HEK293 (cell line): ENCODE data around the gene IGF2BP2.

Experiments
- FEZF1 ChIP-seq: fragments of 450-650 bp; formaldehyde crosslinking; IDR thresholded peaks from 2 replicates; pipeline ENCODE4 v1.5.1; 2016; ENCODE audit warnings: missing biosample characterization, missing genetic modification characterization
- GLI4 ChIP-seq: fragments of 450-650 bp; formaldehyde crosslinking; IDR thresholded peaks from 2 replicates; pipeline ENCODE4 v1.5.1; 2016; ENCODE audit warnings: missing biosample characterization, missing genetic modification characterization
- PRDM1 ChIP-seq: fragments of 450-650 bp; formaldehyde crosslinking; IDR thresholded peaks from 2 replicates; pipeline ENCODE4; 2016; ENCODE audit warnings: missing biosample characterization, missing genetic modification characterization
- ZBTB7A ChIP-seq: fragments of 450-650 bp; formaldehyde crosslinking; IDR thresholded peaks from 2 replicates; pipeline ENCODE4 v1.5.1; 2016; ENCODE audit warnings: low read depth, missing biosample characterization, missing genetic modification characterization
- ZFP37 ChIP-seq: fragments of 450-650 bp; formaldehyde crosslinking; IDR thresholded peaks from 2 replicates; pipeline ENCODE4 v1.5.1; 2016; ENCODE audit warnings: missing biosample characterization, missing genetic modification characterization
- ZNF544 ChIP-seq: fragments of 450-650 bp; formaldehyde crosslinking; IDR thresholded peaks from 2 replicates; pipeline ENCODE4 v1.5.0; 2017; ENCODE audit warnings: missing biosample characterization, missing genetic modification characterization
- ZNF548 ChIP-seq: fragments of 450-650 bp; formaldehyde crosslinking; IDR thresholded peaks from 2 replicates; pipeline ENCODE4 v1.5.1; 2016; ENCODE audit warnings: missing biosample characterization, missing genetic modification characterization
- ZNF571 ChIP-seq: fragments of 450-650 bp; formaldehyde crosslinking; IDR thresholded peaks from 2 replicates; pipeline ENCODE4 v1.5.0; 2017; ENCODE audit warnings: missing biosample characterization, missing genetic modification characterization
- ZNF76 ChIP-seq: fragments of 450-650 bp; formaldehyde crosslinking; IDR thresholded peaks from 2 replicates; pipeline ENCODE4; 2016; ENCODE audit warnings: low read depth, missing biosample characterization, missing genetic modification characterization, borderline replicate concordance
- TF ChIP-seq, protein P1 (sequence below): fragments of 450-650 bp; formaldehyde crosslinking; conservative IDR thresholded peaks from 2 replicates; pipeline ENCODE4 v1.5.1; 2016; ENCODE audit warnings: low read depth, missing biosample characterization, missing genetic modification characterization
- TF ChIP-seq, protein P2 (sequence below): fragments of 450-650 bp; formaldehyde crosslinking; IDR thresholded peaks from 2 replicates; pipeline ENCODE4 v1.5.1; 2016; ENCODE audit warnings: missing biosample characterization, missing genetic modification characterization
- TF ChIP-seq, protein P3 (sequence below): fragments of 450-650 bp; formaldehyde crosslinking; IDR thresholded peaks from 2 replicates; pipeline ENCODE4 v1.5.1; 2016; ENCODE audit warnings: missing biosample characterization, missing genetic modification characterization, low read depth
- TF ChIP-seq, protein P4 (sequence below): fragments of 450-650 bp; formaldehyde crosslinking; IDR thresholded peaks from 2 replicates; pipeline ENCODE4 v1.5.1; 2016; ENCODE audit warnings: missing biosample characterization, missing genetic modification characterization
- TF ChIP-seq, protein P5 (sequence below): fragments of 450-650 bp; formaldehyde crosslinking; IDR thresholded peaks from 2 replicates; pipeline ENCODE4 v1.5.1; 2016; ENCODE audit warnings: missing biosample characterization, missing genetic modification characterization

DNA sequence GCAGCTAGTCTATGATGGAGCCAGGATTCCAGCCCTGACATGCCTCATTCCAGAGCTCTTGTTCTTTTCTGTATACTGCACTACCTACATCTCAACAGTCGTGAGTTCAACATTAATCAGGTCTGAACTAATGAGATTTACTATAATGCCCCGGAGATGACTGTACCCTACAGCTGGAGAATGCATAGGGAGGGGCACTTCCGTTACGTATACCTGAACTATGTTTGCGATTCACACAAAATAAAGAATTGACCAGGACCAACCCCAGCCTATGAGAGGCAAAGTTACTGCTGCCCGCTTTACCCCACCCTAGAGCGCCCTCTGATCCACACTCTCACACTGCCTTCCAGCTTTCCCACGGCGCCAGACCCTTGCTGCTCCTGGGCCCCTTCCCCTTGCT is 97.0 kb downstream of the IGF2BP2 start:
- TF ChIP-seq ZFP37 (tag by site-specific recombination) (no peak), FEZF1 (tag by site-specific recombination) (no peak), ZBTB7A (tag by site-specific recombination) (no peak), ZNF76 (tag by site-specific recombination) (no peak), PRDM1 (no peak), ZNF548 (tag by site-specific recombination) (no peak), GLI4 (tag by site-specific recombination) (no peak), ZNF571 (tag by site-specific recombination) (no peak), ZNF544 (tag by site-specific recombination) (no peak)
- TF ChIP-seq, protein P1, sequence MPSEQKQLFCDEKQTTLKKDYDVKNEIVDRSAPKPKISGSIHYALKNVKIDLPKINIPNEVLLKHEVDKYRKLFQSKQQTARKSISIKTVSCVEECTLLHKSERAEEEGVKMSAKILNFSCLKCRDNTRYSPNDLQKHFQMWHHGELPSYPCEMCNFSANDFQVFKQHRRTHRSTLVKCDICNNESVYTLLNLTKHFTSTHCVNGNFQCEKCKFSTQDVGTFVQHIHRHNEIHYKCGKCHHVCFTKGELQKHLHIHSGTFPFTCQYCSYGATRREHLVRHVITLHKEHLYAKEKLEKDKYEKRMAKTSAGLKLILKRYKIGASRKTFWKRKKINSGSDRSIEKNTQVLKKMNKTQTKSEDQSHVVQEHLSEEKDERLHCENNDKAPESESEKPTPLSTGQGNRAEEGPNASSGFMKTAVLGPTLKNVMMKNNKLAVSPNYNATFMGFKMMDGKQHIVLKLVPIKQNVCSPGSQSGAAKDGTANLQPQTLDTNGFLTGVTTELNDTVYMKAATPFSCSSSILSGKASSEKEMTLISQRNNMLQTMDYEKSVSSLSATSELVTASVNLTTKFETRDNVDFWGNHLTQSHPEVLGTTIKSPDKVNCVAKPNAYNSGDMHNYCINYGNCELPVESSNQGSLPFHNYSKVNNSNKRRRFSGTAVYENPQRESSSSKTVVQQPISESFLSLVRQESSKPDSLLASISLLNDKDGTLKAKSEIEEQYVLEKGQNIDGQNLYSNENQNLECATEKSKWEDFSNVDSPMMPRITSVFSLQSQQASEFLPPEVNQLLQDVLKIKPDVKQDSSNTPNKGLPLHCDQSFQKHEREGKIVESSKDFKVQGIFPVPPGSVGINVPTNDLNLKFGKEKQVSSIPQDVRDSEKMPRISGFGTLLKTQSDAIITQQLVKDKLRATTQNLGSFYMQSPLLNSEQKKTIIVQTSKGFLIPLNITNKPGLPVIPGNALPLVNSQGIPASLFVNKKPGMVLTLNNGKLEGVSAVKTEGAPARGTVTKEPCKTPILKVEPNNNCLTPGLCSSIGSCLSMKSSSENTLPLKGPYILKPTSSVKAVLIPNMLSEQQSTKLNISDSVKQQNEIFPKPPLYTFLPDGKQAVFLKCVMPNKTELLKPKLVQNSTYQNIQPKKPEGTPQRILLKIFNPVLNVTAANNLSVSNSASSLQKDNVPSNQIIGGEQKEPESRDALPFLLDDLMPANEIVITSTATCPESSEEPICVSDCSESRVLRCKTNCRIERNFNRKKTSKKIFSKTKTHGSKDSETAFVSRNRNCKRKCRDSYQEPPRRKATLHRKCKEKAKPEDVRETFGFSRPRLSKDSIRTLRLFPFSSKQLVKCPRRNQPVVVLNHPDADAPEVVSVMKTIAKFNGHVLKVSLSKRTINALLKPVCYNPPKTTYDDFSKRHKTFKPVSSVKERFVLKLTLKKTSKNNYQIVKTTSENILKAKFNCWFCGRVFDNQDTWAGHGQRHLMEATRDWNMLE (tag by site-specific recombination): no peak
- TF ChIP-seq, protein P2, sequence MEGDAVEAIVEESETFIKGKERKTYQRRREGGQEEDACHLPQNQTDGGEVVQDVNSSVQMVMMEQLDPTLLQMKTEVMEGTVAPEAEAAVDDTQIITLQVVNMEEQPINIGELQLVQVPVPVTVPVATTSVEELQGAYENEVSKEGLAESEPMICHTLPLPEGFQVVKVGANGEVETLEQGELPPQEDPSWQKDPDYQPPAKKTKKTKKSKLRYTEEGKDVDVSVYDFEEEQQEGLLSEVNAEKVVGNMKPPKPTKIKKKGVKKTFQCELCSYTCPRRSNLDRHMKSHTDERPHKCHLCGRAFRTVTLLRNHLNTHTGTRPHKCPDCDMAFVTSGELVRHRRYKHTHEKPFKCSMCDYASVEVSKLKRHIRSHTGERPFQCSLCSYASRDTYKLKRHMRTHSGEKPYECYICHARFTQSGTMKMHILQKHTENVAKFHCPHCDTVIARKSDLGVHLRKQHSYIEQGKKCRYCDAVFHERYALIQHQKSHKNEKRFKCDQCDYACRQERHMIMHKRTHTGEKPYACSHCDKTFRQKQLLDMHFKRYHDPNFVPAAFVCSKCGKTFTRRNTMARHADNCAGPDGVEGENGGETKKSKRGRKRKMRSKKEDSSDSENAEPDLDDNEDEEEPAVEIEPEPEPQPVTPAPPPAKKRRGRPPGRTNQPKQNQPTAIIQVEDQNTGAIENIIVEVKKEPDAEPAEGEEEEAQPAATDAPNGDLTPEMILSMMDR (tag by site-specific recombination): no peak
- TF ChIP-seq, protein P3, sequence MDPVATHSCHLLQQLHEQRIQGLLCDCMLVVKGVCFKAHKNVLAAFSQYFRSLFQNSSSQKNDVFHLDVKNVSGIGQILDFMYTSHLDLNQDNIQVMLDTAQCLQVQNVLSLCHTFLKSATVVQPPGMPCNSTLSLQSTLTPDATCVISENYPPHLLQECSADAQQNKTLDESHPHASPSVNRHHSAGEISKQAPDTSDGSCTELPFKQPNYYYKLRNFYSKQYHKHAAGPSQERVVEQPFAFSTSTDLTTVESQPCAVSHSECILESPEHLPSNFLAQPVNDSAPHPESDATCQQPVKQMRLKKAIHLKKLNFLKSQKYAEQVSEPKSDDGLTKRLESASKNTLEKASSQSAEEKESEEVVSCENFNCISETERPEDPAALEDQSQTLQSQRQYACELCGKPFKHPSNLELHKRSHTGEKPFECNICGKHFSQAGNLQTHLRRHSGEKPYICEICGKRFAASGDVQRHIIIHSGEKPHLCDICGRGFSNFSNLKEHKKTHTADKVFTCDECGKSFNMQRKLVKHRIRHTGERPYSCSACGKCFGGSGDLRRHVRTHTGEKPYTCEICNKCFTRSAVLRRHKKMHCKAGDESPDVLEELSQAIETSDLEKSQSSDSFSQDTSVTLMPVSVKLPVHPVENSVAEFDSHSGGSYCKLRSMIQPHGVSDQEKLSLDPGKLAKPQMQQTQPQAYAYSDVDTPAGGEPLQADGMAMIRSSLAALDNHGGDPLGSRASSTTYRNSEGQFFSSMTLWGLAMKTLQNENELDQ (tag by site-specific recombination): no peak
- TF ChIP-seq, protein P4, sequence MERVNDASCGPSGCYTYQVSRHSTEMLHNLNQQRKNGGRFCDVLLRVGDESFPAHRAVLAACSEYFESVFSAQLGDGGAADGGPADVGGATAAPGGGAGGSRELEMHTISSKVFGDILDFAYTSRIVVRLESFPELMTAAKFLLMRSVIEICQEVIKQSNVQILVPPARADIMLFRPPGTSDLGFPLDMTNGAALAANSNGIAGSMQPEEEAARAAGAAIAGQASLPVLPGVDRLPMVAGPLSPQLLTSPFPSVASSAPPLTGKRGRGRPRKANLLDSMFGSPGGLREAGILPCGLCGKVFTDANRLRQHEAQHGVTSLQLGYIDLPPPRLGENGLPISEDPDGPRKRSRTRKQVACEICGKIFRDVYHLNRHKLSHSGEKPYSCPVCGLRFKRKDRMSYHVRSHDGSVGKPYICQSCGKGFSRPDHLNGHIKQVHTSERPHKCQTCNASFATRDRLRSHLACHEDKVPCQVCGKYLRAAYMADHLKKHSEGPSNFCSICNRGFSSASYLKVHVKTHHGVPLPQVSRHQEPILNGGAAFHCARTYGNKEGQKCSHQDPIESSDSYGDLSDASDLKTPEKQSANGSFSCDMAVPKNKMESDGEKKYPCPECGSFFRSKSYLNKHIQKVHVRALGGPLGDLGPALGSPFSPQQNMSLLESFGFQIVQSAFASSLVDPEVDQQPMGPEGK (tag by site-specific recombination): no peak
- TF ChIP-seq, protein P5, sequence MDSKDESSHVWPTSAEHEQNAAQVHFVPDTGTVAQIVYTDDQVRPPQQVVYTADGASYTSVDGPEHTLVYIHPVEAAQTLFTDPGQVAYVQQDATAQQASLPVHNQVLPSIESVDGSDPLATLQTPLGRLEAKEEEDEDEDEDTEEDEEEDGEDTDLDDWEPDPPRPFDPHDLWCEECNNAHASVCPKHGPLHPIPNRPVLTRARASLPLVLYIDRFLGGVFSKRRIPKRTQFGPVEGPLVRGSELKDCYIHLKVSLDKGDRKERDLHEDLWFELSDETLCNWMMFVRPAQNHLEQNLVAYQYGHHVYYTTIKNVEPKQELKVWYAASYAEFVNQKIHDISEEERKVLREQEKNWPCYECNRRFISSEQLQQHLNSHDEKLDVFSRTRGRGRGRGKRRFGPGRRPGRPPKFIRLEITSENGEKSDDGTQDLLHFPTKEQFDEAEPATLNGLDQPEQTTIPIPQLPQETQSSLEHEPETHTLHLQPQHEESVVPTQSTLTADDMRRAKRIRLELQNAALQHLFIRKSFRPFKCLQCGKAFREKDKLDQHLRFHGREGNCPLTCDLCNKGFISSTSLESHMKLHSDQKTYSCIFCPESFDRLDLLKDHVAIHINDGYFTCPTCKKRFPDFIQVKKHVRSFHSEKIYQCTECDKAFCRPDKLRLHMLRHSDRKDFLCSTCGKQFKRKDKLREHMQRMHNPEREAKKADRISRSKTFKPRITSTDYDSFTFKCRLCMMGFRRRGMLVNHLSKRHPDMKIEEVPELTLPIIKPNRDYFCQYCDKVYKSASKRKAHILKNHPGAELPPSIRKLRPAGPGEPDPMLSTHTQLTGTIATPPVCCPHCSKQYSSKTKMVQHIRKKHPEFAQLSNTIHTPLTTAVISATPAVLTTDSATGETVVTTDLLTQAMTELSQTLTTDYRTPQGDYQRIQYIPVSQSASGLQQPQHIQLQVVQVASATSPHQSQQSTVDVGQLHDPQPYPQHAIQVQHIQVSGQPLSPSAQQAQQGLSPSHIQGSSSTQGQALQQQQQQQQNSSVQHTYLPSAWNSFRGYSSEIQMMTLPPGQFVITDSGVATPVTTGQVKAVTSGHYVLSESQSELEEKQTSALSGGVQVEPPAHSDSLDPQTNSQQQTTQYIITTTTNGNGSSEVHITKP (tag by site-specific recombination): no peak
